ENCODE measurements around the gene SORCS1.
A peak's percentile ranks its signal among the peaks of the same experiment; 100 is the strongest.

SORCS1 gene

GRCh38 chr10:106714734-106715555 is 449.6 kb downstream of the SORCS1 start:
- no peak for DNase-seq

- DNase-seq = no peak
Observed at GRCh38 chr10:106713846-106714245, 450.7 kb downstream of the SORCS1 start.

- DNase-seq = no peak
Observed at GRCh38 chr10:106712988-106713387, 451.5 kb downstream of the SORCS1 start.

- DNase-seq = peak in 1 of 2 experiments; percentile 10
Observed at GRCh38 chr10:106711313-106711906, 453.1 kb downstream of the SORCS1 start.

GRCh38 chr10:106708506-106708905 is 456.0 kb downstream of the SORCS1 start:
- no peak for DNase-seq

- no peak for DNase-seq
Observed at GRCh38 chr10:106707657-106708056, 456.8 kb downstream of the SORCS1 start.

- no peak for DNase-seq
Observed at GRCh38 chr10:106706127-106706526, 458.4 kb downstream of the SORCS1 start.

- peak in 1 of 2 experiments; percentile 0 for DNase-seq
Observed at GRCh38 chr10:106705681-106706100, 458.8 kb downstream of the SORCS1 start.

- DNase-seq = no peak
Observed at GRCh38 chr10:106696239-106696638, 468.3 kb downstream of the SORCS1 start.

- DNase-seq = no peak
Observed at GRCh38 chr10:106694696-106695095, 469.8 kb downstream of the SORCS1 start.

- no peak for DNase-seq
Observed at GRCh38 chr10:106682175-106682574, 482.3 kb downstream of the SORCS1 start.

- DNase-seq = no peak
Observed at GRCh38 chr10:106680061-106680460, 484.4 kb downstream of the SORCS1 start.

- no peak for DNase-seq
Observed at GRCh38 chr10:106679314-106679713, 485.2 kb downstream of the SORCS1 start.

GRCh38 chr10:106672517-106673175 is 491.9 kb downstream of the SORCS1 start:
- DNase-seq = no peak

- DNase-seq = no peak
Observed at GRCh38 chr10:106661767-106662140, 502.8 kb downstream of the SORCS1 start.

- DNase-seq = no peak
Observed at GRCh38 chr10:106661133-106661766, 503.3 kb downstream of the SORCS1 start.

- no peak for DNase-seq
Observed at GRCh38 chr10:106660550-106660949, 504.0 kb downstream of the SORCS1 start.

GRCh38 chr10:106655636-106656035 is 508.9 kb downstream of the SORCS1 start:
- no peak for DNase-seq

GRCh38 chr10:106655165-106655564 is 509.3 kb downstream of the SORCS1 start:
- no peak for DNase-seq

- no peak for DNase-seq
Observed at GRCh38 chr10:106652279-106652678, 512.2 kb downstream of the SORCS1 start.

GRCh38 chr10:106648534-106649481 is 515.7 kb downstream of the SORCS1 start:
- DNase-seq = no peak

- DNase-seq = no peak
Observed at GRCh38 chr10:106643473-106643872, 521.0 kb downstream of the SORCS1 start.
